Stimulated activated CD4-positive, alpha-beta T cell treated with anti-CD3 and anti-CD28 coated beads, Interleukin-1b, Interleukin-23, amount 100 ng/mL, for 1 hour (primary cell): ENCODE measurements around the gene ARAF.
"Not testable (repeated sequence)": the region's sequence is repeated elsewhere in the genome, so short reads cannot be mapped to it uniquely, and the experiment has no call there.

ENCODE experiments used
- DNase-seq, 2 donors: peaks; one replicate each; pipeline ENCODE4 v3.0.0-alpha.2; 2020; ENCODE audit warnings: low read depth in 2 of 2

Gene ARAF

DNA sequence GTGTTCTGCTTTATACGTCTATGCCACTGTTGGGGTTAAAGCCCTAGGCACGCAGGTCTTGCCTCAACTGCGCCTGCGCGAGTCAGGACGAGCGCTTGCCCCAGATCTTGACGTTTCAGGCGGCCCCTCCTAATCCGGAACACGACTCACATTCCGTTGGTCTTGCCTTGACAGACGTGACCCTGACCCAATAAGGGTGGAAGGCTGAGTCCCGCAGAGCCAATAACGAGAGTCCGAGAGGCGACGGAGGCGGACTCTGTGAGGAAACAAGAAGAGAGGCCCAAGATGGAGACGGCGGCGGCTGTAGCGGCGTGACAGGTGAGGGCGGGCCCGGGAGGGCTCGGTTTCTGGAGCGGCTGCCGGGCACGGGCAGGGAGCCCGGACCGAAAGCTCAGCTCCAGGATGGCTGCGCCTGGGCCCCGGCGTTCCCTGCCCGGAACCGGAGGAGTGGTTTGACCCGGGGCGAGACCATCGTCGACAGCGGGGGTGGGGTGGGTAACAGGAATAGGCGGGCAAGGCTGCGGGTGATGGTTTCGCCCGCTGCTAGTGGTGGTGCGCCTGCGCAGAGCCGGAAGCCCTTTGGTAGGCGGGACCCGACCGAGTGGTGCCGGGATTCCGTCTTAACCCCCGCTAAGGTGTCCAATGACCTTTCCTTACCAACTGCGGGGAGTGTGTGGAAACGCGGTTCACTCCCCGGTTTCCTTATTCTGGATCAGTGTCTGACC lies at the start of gene ARAF:
TSS of gene ARAF (plus strand) at position 272 of the 725 bp plus-strand sequence. CDS start 1,763 bp downstream, outside the sequence.
- DNase-seq = peak; percentile 80 to 90

GRCh38 chrX:47512383-47512782 lies 48.6 kb upstream of the ARAF start:
- not testable (repeated sequence) for DNase-seq

DNA sequence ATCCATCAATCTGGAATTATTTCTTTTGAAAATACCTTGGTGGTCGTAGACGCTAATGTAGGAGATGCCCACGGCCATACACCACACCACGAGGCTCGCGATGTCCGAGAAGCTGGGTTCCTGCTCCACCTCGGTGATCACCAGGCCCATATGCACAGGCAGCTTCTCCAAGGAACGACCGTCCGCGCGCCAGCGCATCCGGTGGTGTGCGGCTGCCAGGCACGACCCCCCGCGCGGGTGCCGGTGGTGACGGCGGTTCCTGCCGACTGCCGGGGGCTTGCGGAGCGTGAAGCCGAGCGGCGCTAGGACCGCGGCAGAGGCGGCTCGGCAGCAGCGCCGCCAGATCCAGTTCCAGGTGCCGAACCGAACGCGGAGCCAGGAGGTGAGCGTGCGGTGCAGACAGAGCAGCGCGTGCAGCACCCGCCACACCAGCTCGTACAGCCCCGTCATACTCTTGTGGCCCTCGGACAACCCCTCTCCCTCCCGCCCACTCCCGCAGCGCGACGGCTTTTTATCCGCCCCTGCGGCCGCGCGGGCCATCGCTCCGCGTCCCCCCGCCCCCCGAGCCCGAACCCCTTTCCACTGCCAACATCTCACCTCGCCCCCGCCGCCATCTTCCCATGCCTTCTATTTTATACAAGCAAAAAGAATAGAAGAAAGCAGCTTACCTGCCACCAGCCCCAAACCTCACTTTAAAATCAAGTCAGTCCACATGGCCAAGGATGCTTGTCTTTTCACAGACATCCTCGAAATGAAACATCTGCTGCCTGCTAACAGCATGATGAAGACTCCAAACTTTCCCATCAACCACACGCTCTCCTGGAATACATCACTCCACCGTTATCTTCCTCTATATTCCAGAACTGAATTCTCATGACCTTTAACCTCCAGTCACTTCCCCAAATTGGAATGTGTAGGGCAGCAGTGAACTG lies 47.7 kb upstream of the ARAF start:
- DNase-seq = peak in 1 of 2 donors; percentile 5

- DNase-seq = no peak
Measured at GRCh38 chrX:47514533-47515235, 46.3 kb upstream of the ARAF start.

- no peak for DNase-seq
Measured at GRCh38 chrX:47515941-47516665, 44.9 kb upstream of the ARAF start.

DNA sequence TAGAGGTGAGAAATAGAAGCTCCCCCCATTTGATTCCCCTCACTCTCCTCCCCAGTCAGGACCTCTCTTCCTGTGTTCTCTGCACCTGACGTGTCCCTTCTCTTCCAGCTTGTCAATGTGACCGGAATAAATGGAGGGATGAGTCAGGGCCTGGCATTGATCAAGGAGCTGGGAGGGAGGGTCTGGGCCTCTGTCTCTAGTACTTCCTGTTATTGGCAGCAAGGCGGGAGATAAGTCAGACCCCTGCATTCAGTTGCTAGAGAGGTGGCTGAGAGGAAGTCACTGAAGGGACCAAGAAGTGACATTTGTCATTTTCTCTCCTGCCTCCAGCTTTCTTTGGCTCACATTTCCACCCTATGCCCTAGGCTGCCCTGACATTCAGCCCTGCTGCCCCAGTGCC lies 42.9 kb upstream of the ARAF start:
- no peak for DNase-seq

DNA sequence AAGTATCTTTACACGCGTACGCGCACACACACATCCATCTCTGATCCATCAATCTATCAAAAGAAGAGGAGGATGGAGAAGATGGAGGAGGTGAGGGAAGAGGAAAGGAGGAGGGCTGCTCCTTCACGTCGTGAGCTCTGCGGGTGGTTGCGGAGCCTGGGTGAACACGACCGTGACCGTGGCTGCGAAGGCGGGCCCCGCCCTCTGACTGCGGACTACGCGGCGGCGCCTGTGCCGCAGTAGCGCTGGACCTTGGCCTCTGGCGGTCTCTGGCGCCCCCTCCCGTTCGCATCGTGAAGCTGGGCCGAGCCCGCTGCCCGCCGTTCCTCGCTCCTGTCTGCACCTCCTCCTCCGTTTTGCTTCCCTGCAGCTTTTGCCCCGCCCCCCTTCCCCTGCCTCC lies 37.7 kb upstream of the ARAF start:
- peak; percentile 44 to 63 for DNase-seq

- no peak for DNase-seq
Measured at GRCh38 chrX:47523713-47524166, 37.3 kb upstream of the ARAF start.

DNA sequence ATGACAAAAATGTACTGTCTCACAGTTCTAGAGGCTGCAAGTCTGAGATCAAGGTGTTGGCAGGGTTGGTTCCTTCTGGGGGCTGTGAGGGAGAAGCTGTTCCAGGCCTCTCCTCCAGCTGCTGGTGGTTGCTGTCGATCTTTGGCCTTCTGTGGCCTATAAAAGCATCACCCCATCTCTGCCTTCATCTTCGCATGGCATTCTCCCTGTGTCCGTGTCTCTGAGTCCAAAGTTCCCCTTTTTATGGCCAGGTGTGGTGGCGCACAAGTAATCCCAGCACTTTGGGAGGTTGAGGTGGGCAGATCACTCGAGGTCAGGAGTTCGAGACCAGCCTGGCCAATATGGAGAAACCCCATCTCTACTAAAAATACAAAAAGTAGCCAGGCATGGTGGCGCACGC lies 31.5 kb upstream of the ARAF start:
- no peak for DNase-seq

DNA sequence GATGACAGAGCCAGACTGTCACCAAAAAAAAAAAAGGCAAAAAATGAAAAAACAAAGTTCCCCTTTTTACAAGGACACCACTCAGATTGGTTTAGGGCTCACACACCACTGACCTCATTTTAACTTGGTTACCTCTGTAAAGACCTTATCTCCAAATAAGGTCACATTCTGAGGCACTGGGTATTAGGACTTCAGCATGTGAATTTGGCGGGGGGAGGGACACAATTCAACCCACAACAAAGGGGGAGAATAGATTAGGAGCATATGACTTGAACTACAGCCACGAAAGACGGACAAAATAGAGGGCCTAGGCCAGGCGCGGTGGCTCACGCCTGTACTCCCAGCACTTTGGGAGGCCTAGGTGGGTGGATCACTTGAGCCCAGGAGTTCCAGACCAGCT lies 31.0 kb upstream of the ARAF start:
- no peak for DNase-seq

- DNase-seq = no peak
Measured at GRCh38 chrX:47539860-47540259, 21.1 kb upstream of the ARAF start.

DNA sequence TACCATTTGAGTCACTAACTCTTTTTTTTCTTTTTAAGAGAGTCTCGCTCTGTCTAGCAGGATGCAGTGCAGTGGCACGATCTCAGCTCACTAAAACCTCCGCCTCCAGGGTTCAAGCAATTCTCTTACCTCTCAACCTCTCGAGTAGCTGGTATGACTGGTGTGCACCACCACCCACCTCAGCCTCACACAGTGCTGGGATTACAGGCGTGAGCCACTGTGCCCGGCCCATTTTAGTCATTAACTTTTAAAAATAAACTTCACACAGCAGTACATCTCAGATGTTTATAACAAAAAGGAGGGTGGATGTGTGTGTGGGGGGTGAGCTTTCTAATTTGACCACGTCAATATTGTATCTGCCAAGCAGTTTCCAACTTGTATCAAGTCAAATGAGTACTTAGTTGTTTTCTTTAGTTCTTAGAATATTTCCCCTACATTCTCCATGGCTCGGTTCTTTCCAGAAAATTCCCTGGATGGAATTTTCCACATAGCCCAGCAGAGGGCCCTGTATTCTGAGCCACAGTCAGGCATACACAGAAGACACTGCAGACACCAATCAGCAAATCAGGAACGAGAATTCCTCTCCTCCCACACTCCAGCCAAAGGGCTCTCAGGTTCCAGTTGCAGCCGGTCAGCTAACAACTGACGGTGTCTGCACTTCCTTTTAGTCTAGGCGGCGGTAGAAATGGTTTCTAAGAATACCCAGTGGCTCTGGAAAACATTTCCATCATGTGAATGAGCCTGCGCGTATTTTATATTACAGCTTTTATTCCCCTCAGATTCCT lies 20.1 kb upstream of the ARAF start:
- no peak for DNase-seq

GRCh38 chrX:47543496-47543895 lies 17.5 kb upstream of the ARAF start:
- DNase-seq = no peak

DNA sequence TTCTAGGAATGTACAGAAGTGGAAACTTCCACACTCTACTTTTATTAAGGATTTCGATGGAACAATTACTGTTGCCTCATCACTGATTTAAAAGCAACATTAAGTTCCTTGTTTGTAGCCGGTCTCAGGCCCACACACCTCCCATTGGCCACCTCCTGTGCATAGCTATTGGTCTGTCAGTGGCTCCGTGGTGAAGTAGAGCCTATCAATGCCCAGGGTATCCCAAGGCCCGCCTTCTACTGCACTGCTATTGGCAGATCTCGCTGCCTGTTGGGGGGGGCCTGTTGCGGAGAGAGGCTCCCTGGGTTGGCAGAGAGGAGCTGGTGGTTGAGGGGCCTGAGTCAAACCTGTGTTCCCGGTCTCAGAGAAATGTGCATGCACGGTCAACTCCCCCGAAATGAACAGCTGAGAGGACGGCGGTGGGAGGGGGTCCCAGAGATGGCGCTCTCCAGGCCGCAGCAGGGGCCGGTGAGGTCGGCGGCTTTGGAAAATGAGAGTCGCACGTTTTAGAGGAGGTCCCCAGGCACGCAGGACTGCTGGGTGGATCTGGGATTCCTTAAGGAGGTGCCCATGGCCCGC lies 4.9 kb upstream of the ARAF start:
- peak; percentile 45 to 53 for DNase-seq

DNA sequence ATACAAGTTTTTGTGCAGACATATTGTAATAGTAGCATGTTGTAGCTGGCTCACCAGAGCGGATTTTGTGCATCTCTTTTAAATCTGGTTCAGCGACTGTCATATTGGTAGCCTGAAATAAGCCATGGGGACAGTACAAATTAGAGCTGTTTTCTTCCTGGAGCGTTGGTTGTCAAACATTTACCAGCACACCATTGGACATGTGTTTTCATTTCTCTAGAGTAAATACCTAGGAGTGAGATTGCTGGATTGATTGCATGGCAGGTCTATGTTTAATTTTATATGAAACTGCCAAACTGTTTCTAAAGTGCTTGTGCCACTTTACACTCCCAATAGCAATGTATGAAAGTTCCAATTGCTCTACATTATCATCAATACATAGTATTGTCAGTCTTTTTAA lies 2.6 kb upstream of the ARAF start:
- DNase-seq = no peak

GRCh38 chrX:47560179-47560933 lies 649 bp upstream of the ARAF start:
- DNase-seq = no peak

DNA sequence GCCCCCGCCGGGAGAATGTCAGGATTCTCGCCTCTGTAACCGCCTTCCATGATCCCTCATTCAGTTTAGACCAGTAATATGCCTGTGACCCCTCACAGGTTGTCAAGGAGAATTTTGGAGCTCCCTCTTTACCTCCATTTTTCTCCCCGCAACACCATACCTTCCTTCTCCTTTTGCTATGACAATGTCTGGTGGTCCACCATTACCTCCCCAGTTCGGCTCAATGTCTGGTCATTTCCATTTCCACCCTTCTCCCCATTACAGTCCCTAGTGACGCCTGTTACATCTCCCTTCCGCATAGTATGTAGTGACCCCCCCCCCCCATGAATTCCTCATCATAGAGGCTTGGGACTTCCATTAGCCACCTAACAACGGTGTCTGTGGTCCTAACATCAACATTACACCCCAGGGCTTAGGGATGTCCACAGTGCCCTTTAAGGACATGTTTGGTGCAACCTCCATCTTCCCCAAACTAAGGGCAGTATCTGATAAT lies 700 bp downstream of the ARAF start:
- no peak for DNase-seq

DNA sequence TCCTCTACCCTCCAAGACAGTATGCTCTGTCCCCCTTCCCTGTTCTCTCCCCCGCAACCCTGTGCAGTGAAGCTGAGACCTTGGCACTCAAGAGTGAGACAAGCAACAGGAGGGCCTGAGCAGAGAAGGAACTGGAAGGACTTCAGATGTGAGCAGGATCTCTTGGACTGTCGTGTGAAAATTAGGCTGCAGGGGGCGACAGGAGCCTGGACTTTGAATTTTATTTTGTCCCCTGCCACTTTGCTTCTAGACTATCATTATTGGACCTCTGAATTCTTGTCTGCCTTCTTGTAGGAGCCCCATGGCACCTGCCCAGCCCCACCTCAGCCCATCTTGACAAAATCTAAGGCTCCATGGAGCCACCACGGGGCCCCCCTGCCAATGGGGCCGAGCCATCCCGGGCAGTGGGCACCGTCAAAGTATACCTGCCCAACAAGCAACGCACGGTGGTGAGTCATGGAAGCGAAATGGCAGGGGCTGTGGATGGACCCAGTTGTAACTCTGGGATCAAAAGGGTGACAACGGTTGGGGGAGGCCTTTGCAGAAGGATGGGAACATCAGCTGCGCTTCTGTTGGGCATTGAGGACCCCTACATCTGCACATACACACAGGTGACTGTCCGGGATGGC lies 1.7 kb downstream of the ARAF start:
- no peak for DNase-seq

DNA sequence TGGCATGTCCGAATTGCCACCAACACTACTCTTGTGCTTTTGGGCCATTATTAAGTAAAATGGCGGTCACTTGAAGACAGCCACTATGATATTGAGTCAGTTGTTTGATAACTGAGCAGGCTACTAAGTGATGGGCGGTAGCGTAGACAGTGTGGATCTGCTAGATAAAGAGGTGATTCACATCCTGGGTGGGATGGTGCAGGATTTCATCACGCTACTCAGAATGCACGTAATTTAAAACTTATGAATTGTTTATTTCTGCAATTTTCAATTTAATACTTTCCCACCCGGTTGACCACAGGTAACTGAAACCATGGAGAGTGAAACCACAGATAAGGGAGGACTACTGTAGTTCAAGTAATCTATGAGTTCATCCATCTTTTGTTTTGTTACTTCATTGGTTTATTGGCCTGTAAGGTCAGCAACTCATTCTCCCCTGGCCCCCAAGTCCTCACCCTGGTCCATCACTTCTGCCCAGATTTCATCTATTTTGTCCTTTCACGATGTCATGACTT lies 2.9 kb downstream of the ARAF start:
- DNase-seq = no peak
